Fibroblast of mammary gland (primary cell): ENCODE data around the gene SOS2.

ENCODE experiments used
- DNase-seq: peaks from one replicate; pipeline ENCODE4 v3.0.0-alpha.2; 2010; ENCODE audit warnings: low read depth
- H3K4me3 ChIP-seq: 2 replicates; pipeline ENCODE4 v1.5.1; 2011; ENCODE audit warnings: low read depth, mild to moderate bottlenecking, low read length, moderate library complexity; ENCODE audit not compliant: control insufficient read depth
- TF ChIP-seq, protein P1 (sequence below): conservative IDR thresholded peaks from 2 replicates; pipeline ENCODE4 v1.5.1; 2011; ENCODE audit warnings: low read depth, low read length, inconsistent platforms; ENCODE audit not compliant: control insufficient read depth, insufficient read depth

SOS2 gene

DNA sequence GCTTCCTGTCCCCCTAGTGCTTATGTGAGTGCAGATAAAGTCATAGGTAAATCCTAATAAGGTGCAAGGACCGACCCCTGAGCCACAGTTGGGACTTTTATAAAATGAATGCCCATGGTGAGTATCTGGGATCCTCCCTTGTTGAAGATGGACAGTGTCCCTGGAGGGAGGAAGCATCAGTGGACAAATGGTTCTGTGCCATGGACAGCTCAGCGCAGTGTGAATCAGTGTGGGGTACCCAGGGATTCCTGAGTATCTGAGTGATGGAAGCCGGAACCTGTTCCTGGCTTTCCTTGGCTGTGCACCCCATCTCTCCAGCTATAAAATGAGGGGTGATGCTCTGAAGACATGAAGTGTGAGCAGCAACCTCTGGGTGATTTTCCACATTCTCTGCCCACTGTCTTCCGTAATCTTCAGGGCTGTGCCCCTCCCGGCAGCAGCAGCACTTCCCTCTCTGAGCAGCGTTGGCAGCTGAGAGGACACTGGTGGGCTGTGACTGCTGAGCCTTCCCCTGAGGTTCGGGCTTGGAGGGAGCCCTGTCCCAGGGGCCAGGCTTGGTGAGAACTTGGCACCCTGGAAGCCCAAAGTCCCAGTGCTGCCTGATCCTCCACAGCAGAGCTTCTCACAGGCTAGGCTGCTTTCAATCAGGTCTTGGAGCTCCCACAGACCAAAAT lies 140.0 kb downstream of the SOS2 start:
- TF ChIP-seq, protein P1, sequence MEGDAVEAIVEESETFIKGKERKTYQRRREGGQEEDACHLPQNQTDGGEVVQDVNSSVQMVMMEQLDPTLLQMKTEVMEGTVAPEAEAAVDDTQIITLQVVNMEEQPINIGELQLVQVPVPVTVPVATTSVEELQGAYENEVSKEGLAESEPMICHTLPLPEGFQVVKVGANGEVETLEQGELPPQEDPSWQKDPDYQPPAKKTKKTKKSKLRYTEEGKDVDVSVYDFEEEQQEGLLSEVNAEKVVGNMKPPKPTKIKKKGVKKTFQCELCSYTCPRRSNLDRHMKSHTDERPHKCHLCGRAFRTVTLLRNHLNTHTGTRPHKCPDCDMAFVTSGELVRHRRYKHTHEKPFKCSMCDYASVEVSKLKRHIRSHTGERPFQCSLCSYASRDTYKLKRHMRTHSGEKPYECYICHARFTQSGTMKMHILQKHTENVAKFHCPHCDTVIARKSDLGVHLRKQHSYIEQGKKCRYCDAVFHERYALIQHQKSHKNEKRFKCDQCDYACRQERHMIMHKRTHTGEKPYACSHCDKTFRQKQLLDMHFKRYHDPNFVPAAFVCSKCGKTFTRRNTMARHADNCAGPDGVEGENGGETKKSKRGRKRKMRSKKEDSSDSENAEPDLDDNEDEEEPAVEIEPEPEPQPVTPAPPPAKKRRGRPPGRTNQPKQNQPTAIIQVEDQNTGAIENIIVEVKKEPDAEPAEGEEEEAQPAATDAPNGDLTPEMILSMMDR, result no peak
- no peak for DNase-seq
- no peak overlapping the region for H3K4me3 ChIP-seq

DNA sequence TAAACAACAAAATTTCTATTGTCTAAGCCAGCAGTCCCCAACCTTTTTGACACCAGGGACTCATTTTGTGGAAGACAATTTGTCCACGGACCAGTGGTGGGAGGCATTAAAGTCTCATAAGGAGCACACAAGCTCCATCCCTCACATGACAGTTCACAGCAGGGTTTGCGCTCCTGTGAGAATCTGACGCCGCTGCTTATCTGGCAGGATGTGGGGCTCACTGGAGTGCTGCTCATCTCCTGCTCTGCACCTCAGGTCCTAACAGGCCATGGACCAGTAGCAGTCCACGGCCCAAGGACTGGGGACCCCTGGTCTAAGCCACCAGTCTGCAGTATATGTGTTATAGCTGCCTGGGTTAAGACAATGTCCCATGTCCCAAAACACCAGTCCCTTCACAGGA lies 142.2 kb downstream of the SOS2 start:
- DNase-seq, result no peak
- TF ChIP-seq, protein P1, result no peak

DNA sequence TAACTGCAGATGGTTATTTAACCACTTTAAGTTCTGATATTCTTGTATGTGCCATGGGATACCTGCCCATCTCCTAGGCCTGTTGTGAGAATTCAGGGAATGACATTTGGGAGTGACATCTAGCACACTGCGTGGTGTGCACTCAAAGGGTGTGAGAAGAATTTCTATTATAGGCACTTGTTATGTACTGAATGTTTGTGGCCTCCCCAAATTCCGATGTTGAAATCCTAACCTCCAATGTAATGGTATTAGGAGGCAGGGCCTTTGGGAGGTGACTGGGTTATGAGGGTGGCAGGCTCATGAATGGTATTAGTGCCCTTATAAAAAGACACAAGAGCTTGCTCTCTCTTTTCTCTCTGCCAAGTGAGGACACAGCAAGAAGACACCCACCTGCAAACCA lies 142.6 kb downstream of the SOS2 start:
- no peak for DNase-seq
- no peak overlapping the region for H3K4me3 ChIP-seq
- TF ChIP-seq, protein P1, result no peak

More for the DNA sequence above, 142.2 kb downstream of the SOS2 start:
- H3K4me3 ChIP-seq, result no peak overlapping the region

GRCh38 chr14:50088117-50088515 lies 143.3 kb downstream of the SOS2 start:
- TF ChIP-seq, protein P1, result no peak
- H3K4me3 ChIP-seq, result no peak overlapping the region
- DNase-seq, result no peak

- no peak for DNase-seq
- TF ChIP-seq, protein P1, result no peak
- H3K4me3 ChIP-seq, result no peak overlapping the region
These were observed 143.8 kb downstream of the SOS2 start for GRCh38 chr14:50087341-50088116.

GRCh38 chr14:50086321-50086711 lies 145.1 kb downstream of the SOS2 start:
- no peak overlapping the region for H3K4me3 ChIP-seq
- TF ChIP-seq, protein P1, result no peak

More at GRCh38 chr14:50086321-50086711, 145.1 kb downstream of the SOS2 start:
- no peak for DNase-seq
